Liver (tissue), 9 donors: ENCODE measurements around the gene TTC4. TPM values are rescaled to one million over a fixed set of nuclear protein-coding genes. Genes with fewer than 3 reads are reported as not detected.

Experiments
- DNase-seq: peaks from one replicate; pipeline ENCODE4 v3.0.0-alpha.2; 2017; ENCODE audit warnings: low spot score
- H3K27ac ChIP-seq, 2 donors: one replicate each; pipeline ENCODE4 v1.7.0; 2013; ENCODE audit warnings: inconsistent platforms in 2 of 2, low read length in 2 of 2, control low read depth in 1 of 2, low read depth in 1 of 2, mild to moderate bottlenecking in 1 of 2
- H3K27me3 ChIP-seq, 4 donors: one replicate each; pipeline versions ENCODE4 v1.6.1 to v1.7.0; 2013; ENCODE audit warnings: low read length in 3 of 4, inconsistent platforms in 1 of 4, mild to moderate bottlenecking in 1 of 4, moderate library complexity in 1 of 4; ENCODE audit not compliant: control insufficient read depth in 4 of 4, insufficient read depth in 4 of 4
- H3K36me3 ChIP-seq, 4 donors: one replicate each; pipeline versions ENCODE4 v1.6.1 to v1.7.0; 2013; ENCODE audit warnings: low read length in 3 of 4, mild to moderate bottlenecking in 3 of 4, low read depth in 1 of 4, moderate library complexity in 1 of 4; ENCODE audit not compliant: control insufficient read depth in 4 of 4, insufficient read depth in 3 of 4
- H3K4me1 ChIP-seq, 4 donors: one replicate each; pipeline versions ENCODE4 v1.6.1 to v1.7.0; 2013; ENCODE audit warnings: low read length in 3 of 4, mild to moderate bottlenecking in 3 of 4, moderate library complexity in 1 of 4; ENCODE audit not compliant: control insufficient read depth in 4 of 4, insufficient read depth in 4 of 4
- H3K4me3 ChIP-seq, 3 donors: one replicate each; pipeline versions ENCODE4 v1.6.1 to v1.7.0; 2013; ENCODE audit warnings: low read length in 3 of 3, control low read depth in 1 of 3, low read depth in 1 of 3, mild to moderate bottlenecking in 1 of 3
- H3K9ac ChIP-seq, 2 donors: one replicate each; pipeline ENCODE4 v1.7.0; 2013; ENCODE audit warnings: low read length in 2 of 2, mild to moderate bottlenecking in 2 of 2, moderate library complexity in 2 of 2, control low read depth in 1 of 2, low read depth in 1 of 2
- H3K9me3 ChIP-seq, 4 donors: one replicate each; pipeline versions ENCODE4 v1.6.1 to v1.7.0; 2013; ENCODE audit warnings: low read length in 3 of 4; ENCODE audit not compliant: control insufficient read depth in 4 of 4
- ATF3 ChIP-seq: IDR thresholded peaks from 2 replicates; pipeline ENCODE4 v1.6.1; 2016; ENCODE audit warnings: antibody characterized with exemption
- CTCF ChIP-seq: fragments of 150-350 bp; IDR thresholded peaks from 2 replicates; pipeline ENCODE4 v1.5.1; 2017; ENCODE audit warnings: improper control_type of control experiment, low read depth, low read length; ENCODE audit not compliant: missing input control
- EGR1 ChIP-seq, 2 donors: IDR thresholded peaks; 2 replicates each; pipeline ENCODE4 v1.6.1; 2016 to 2018; ENCODE audit warnings: antibody characterized with exemption in 2 of 2, low read depth in 2 of 2
- FOXA1 ChIP-seq: IDR thresholded peaks from 2 replicates; pipeline ENCODE4 v1.6.1; 2016; ENCODE audit warnings: antibody characterized with exemption
- FOXA2 ChIP-seq: IDR thresholded peaks from 2 replicates; pipeline ENCODE4 v1.6.1; 2016; ENCODE audit warnings: antibody characterized with exemption
- GABPA ChIP-seq, 2 donors: IDR thresholded peaks in 1 of 2; conservative IDR thresholded peaks in 1 of 2; 2 replicates each; pipeline ENCODE4 v1.6.1; 2016; ENCODE audit warnings: antibody characterized with exemption in 2 of 2, mild to moderate bottlenecking in 1 of 2, moderate library complexity in 1 of 2
- HNF4A ChIP-seq, 2 donors: conservative IDR thresholded peaks; 2 replicates each; pipeline ENCODE4 v1.6.1; 2016; ENCODE audit warnings: antibody characterized with exemption in 2 of 2, mild to moderate bottlenecking in 2 of 2
- JUND ChIP-seq, 2 donors: IDR thresholded peaks; 2 replicates each; pipeline ENCODE4 v1.6.1; 2016; ENCODE audit warnings: antibody characterized with exemption in 2 of 2
- MAX ChIP-seq: IDR thresholded peaks from 2 replicates; pipeline ENCODE4 v1.6.1; 2016; ENCODE audit warnings: antibody characterized with exemption
- NR2F2 ChIP-seq: IDR thresholded peaks from 2 replicates; pipeline ENCODE4 v1.6.1; 2016; ENCODE audit warnings: antibody characterized with exemption
- RAD21 ChIP-seq, 2 donors: IDR thresholded peaks; 2 replicates each; pipeline ENCODE4 v1.6.1; 2016; ENCODE audit warnings: antibody characterized with exemption in 2 of 2, mild to moderate bottlenecking in 2 of 2
- REST ChIP-seq: IDR thresholded peaks from 2 replicates; pipeline ENCODE4 v1.6.1; 2016; ENCODE audit warnings: antibody characterized with exemption, mild to moderate bottlenecking
- RXRA ChIP-seq, 2 donors: IDR thresholded peaks; 2 replicates each; pipeline ENCODE4 v1.6.1; 2017 to 2018; ENCODE audit warnings: antibody characterized with exemption in 2 of 2, mild to moderate bottlenecking in 1 of 2
- SP1 ChIP-seq: IDR thresholded peaks from 2 replicates; pipeline ENCODE4 v1.6.1; 2018; ENCODE audit warnings: antibody characterized with exemption, mild to moderate bottlenecking
- TAF1 ChIP-seq: conservative IDR thresholded peaks from 2 replicates; pipeline ENCODE4 v1.6.1; 2016; ENCODE audit warnings: antibody characterized with exemption, mild to moderate bottlenecking
- YY1 ChIP-seq: IDR thresholded peaks from 2 replicates; pipeline ENCODE4 v1.6.1; 2016; ENCODE audit warnings: antibody characterized with exemption, mild to moderate bottlenecking
- ZBTB33 ChIP-seq: IDR thresholded peaks from 2 replicates; pipeline ENCODE4 v1.6.1; 2016; ENCODE audit warnings: antibody characterized with exemption
- WGBS: extraction: QIAGEN DNeasy Blood & Tissue Kit; methylation state at CpG from one replicate; pipeline ENCODE4 v1.1.7; 2013; 5-methylcytosine and 5-hydroxymethylcytosine counted together
- polyA plus RNA-seq, 2 donors: library from polyadenylated mRNA; stranded (reverse) in 1 of 2; unstranded in 1 of 2; fragments of 200-250 nt in 1 of 2; fragments of >200 nt in 1 of 2; fragmentation: Nextera tagmentation in 1 of 2; extraction: Ambion mirVana in 1 of 2; gene quantifications; one replicate each; pipeline versions ENCODE4 v1.2.1 to v1.2.3, GENCODE V29; 2013 to 2015
- total RNA-seq, 2 donors: library from RNA; depleted of rRNA; stranded (reverse); fragments of >200 nt; gene quantifications; one replicate each; pipeline ENCODE4 v1.2.3, GENCODE V29; 2014
- donor health status: healthy.
- donor health status: healthy.
- donor health status: healthy.
- donor health status: healthy.
- donor health status: healthy.

Gene TTC4
- total and polyA plus RNA-seq, 4 donors: 6.9 to 10.9 (median 8.1) TPM

GRCh38 chr1:54786778-54787177 is 71.1 kb downstream of the TTC4 start:
- H3K27ac ChIP-seq: no peak overlapping the region
- no peak overlapping the region for H3K4me3 ChIP-seq
- H3K36me3 ChIP-seq: peaks cover 0 to 10% (median 2%) of the 10 kb centered on the region in 4 donors
- peaks cover 0 to under 1% (median 0%) of the 10 kb centered on the region in 4 donors for H3K9me3 ChIP-seq
- no peaks in the 10 kb centered on the region for H3K27me3 ChIP-seq
- WGBS: 95% methylated on average over 8 of the region's 8 CpGs
- TF ChIP-seq RXRA (IDR thresholded peaks at IDR 0.05): no peak
- no peak for DNase-seq
- H3K4me1 ChIP-seq: no peaks in the 10 kb centered on the region
- no peak overlapping the region for H3K9ac ChIP-seq

- no peak for DNase-seq
- no peak overlapping the region for H3K9ac ChIP-seq
- no peak overlapping the region for H3K27ac ChIP-seq
- no peak overlapping the region for H3K4me3 ChIP-seq
- H3K27me3 ChIP-seq: no peaks in the 10 kb centered on the region
- peaks cover 0 to 5% (median 0%) of the 10 kb centered on the region in 4 donors for H3K9me3 ChIP-seq
- H3K36me3 ChIP-seq: peaks cover 0 to 10% (median 2%) of the 10 kb centered on the region in 4 donors
- no peak for TF ChIP-seq RXRA (IDR thresholded peaks at IDR 0.05)
- no peak for TF ChIP-seq RAD21 (IDR thresholded peaks at IDR 0.05)
- TF ChIP-seq SP1: no peak
- no peak for TF ChIP-seq YY1
- no peak for TF ChIP-seq EGR1 (IDR thresholded peaks at IDR 0.05; ENCODE audit: low read depth in 2 of 2)
- no peak for TF ChIP-seq ATF3
- TF ChIP-seq GABPA (IDR thresholded peaks at IDR 0.05 in 1 of 2, conservative IDR thresholded peaks at IDR 0.05 in 1 of 2): no peak
- no peak for TF ChIP-seq HNF4A (conservative IDR thresholded peaks at IDR 0.05)
- no peaks in the 10 kb centered on the region for H3K4me1 ChIP-seq
- 94% methylated on average over 11 of the region's 11 CpGs for WGBS
These were observed 71.9 kb downstream of the TTC4 start for GRCh38 chr1:54787604-54788003.

GRCh38 chr1:54788459-54788858 is 72.8 kb downstream of the TTC4 start:
- Histone ChIP-seq H3K9me3 (peaks cover 0 to 5% (median 0%) of the 10 kb centered on the region in 4 donors), H3K4me1 (no peaks in the 10 kb centered on the region), H3K36me3 (peaks cover 0 to 10% (median under 1%) of the 10 kb centered on the region in 4 donors), H3K9ac (no peak overlapping the region), H3K27me3 (no peaks in the 10 kb centered on the region), H3K27ac (no peak overlapping the region), H3K4me3 (no peak overlapping the region)
- TF ChIP-seq ZBTB33 (no peak), MAX (no peak), TAF1 (no peak), GABPA (IDR thresholded peaks at IDR 0.05 in 1 of 2, conservative IDR thresholded peaks at IDR 0.05 in 1 of 2) (no peak), ATF3 (no peak), JUND (IDR thresholded peaks at IDR 0.05) (no peak), HNF4A (conservative IDR thresholded peaks at IDR 0.05) (no peak), EGR1 (IDR thresholded peaks at IDR 0.05; ENCODE audit: low read depth in 2 of 2) (no peak), REST (no peak), FOXA1 (no peak), CTCF (no peak), RXRA (IDR thresholded peaks at IDR 0.05) (no peak), RAD21 (IDR thresholded peaks at IDR 0.05) (no peak), SP1 (no peak), NR2F2 (no peak), FOXA2 (no peak), YY1 (no peak)
- WGBS: 87% methylated on average over 5 of the region's 5 CpGs
- DNase-seq: no peak
